Eye (tissue), 1 donor: ENCODE measurements around the gene XPO1.
"Not testable (repeated sequence)": the region's sequence is repeated elsewhere in the genome, so short reads cannot be mapped to it uniquely, and the experiment has no call there.

Experiments used
- DNase-seq: peaks from one replicate; pipeline ENCODE4 v3.0.0-alpha.2; 2015

Gene XPO1

GRCh38 chr2:61535449-61535848, 2.7 kb downstream of the XPO1 start:
- DNase-seq, result no peak

DNA sequence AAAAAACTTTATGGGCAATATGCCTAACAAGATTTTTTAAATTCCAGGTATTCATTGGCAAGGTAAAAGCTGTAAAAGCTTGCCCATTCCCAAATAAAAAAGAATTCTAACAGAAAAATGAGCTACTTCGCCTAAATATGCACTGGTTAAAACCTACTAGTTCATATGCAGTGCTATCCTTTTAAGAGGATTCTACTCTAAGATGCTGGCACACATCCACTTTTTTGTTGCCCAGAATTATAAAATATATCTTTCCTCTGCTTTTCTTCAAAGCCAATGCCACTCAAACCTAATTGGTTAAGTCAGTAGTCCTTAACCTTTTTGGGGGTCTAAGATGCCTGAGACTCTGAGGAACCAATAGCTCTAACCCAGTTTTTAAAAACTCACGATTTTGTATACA, 3.2 kb downstream of the XPO1 start:
- DNase-seq, result no peak

DNA sequence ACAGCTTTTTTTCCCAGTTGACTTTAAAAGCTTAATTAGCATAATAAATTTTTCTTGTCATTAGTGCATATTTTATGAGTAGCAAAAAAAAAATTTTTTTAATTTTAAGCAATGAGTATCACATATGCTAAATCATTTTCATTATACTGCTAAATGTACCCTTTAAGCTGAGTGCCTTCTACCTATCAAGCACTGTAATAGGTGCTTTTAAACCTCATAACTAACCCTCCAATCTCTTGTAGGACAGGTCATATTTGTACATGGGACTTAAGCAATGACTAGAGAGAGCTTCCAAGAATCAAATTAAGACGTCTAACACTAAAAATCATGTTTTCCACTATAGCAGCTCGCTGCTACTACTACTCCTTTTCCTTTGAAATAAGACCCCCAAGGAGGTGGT, 7.4 kb downstream of the XPO1 start:
- no peak for DNase-seq

DNA sequence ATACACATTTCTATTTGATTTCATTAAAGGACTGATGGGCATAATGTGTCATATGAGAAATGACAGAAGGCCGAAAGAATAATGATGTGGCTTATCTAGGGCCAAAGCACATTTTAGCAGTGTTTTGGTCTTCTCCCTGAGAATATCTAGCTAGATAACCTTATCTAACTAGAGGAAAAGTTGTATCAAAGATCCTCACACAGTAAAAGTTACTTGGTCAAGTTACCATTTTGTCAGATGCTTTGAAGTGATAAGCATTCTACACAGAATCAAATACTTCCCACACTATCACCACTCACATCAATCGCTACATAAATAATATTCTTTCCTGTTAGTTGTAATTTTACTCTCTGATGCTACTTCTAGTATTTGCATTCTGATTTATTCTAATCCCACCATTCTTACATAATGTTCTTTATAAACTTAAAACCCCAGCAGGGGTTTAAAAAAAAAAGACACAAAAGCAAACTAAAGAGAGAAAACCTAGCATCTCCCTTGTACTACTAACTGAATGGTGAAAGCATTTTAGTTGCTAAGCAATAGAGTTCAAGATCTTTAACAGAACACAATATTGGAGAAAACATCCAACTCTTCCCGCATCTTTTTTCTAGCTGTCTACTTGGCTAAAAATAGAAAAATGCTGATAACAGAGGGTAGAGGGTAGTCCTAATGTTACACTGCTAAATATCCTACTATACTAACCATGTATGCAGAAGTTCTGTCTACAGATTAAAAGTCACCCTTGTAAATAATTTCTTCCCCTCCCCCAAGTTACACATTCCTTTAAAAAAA, 8.0 kb downstream of the XPO1 start:
- DNase-seq, result no peak

DNA sequence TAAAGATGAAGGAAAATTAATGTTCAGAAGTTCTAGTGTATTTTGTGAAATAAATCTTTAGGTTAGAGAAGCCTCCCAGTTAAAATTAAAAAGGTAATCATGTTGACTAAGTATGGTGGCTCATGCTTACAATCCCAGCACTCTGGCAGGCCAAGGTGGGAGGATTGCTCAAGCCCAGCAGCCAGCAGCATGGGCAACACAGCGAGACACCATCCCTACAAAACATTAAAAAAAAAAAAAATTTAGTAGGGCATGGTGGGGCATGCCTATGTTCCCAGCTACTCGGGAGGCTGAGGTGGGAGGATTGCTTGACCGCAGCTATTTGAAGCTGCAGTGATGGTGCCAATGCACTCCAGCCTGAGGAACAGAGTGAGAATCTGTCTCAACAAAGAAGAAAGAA, 17.9 kb downstream of the XPO1 start:
- DNase-seq, result no peak

DNA sequence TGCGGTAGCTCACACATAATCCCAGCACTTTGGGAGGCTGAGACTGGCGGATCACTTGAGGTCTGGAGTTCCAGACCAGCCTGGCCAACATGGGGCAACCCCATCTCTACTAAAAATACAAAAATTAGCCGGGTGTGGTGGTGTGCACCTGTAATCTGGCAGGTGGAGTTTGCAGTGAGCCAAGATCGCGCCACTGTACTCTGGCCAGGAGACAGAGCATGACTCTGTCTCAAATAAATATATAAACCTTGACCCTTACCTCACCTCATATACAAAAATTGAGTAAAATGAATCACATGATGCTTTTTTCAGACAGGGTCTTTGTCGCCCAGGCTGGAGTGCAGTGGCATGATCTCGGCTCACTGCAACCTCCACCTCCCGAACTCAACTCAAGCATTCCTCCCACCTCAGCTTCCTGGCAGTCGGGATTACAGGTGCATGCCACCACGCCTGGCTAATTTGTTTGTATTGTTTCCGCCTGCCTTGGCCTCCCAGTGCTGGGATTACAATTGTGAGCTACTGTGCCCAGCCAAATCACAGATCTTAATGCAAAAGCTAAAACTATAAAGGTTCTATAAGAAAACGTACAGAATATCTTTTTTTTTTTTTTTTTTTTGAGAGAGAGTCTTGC, 25.3 kb downstream of the XPO1 start:
- DNase-seq, result no peak

DNA sequence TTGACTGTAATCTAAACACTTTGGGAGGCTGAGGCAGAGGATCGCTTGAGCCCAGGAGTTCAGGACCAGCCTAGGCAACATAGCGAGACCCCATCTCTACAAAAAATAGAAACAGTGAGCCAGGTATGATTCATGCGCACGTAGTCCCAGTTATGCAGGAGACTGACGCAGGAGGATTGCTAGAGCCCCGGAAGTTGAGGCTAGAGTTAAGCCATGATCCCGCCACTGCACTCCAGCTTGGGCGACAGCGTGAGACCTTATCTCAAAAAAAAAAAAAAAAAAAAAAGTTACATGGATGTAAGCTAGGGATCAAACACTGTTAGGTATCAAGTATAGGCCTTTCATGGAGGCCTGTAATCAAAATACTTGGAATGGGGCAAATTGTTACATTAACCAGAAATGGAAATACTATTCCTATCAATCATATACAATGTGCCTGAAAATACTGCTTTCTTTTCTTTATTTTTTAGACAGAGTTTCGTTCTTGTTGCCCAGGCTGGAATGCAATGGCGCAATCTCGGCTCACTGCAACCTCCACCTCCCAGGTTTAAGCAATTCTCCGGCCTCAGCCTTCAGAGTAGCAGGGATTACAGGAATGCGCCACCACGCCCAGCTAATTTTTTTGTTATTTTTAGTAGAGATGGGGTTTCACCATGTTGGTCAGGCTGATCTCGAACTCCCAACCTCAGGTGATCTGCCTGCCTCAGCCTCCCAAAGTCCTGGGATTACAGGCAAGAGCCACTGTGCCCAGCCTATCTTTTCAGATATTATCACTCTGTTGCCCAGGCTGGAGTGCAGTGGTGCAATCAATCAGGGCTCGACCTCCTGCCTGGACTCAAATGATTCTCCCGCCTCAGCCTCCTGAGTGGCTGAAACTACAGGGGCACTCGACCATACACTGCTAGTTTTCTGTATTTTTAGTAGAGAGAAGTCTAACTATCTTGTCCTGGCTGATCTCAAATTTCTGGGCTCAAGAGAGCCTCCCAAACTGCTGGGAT, 27.2 kb downstream of the XPO1 start:
- DNase-seq, result no peak

- DNase-seq, result no peak
Observed at GRCh38 chr2:61504949-61505348, 33.2 kb downstream of the XPO1 start.

GRCh38 chr2:61499060-61499459, 39.1 kb downstream of the XPO1 start:
- no peak for DNase-seq

GRCh38 chr2:61493523-61493942, 44.6 kb downstream of the XPO1 start:
- no peak for DNase-seq

DNA sequence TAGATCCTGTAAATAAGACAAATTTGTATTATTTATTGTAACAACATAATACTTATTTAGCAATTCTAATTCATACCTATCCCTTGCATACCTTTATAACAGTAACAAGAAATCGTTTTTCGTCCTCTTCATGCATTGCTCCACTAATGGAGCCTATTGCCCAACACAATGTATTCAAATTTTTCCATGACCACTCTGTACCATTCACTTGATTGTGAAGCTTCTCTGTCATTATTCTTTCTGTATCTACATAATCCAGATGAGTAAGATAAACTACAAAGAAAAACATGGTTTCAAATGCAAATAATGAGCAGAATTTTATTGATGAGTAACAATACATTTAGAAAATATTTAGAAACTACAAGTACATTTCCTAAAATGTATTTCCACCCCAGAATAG, 45.7 kb downstream of the XPO1 start:
- no peak for DNase-seq

GRCh38 chr2:61485281-61485680, 52.9 kb downstream of the XPO1 start:
- DNase-seq, result no peak

- DNase-seq, result no peak
Observed at GRCh38 chr2:61478086-61478485, 60.1 kb downstream of the XPO1 start.

- not testable (repeated sequence) for DNase-seq
Observed at GRCh38 chr2:61476929-61477589, 61.1 kb downstream of the XPO1 start.

GRCh38 chr2:61471905-61472805, 66.0 kb downstream of the XPO1 start:
- no peak for DNase-seq

DNA sequence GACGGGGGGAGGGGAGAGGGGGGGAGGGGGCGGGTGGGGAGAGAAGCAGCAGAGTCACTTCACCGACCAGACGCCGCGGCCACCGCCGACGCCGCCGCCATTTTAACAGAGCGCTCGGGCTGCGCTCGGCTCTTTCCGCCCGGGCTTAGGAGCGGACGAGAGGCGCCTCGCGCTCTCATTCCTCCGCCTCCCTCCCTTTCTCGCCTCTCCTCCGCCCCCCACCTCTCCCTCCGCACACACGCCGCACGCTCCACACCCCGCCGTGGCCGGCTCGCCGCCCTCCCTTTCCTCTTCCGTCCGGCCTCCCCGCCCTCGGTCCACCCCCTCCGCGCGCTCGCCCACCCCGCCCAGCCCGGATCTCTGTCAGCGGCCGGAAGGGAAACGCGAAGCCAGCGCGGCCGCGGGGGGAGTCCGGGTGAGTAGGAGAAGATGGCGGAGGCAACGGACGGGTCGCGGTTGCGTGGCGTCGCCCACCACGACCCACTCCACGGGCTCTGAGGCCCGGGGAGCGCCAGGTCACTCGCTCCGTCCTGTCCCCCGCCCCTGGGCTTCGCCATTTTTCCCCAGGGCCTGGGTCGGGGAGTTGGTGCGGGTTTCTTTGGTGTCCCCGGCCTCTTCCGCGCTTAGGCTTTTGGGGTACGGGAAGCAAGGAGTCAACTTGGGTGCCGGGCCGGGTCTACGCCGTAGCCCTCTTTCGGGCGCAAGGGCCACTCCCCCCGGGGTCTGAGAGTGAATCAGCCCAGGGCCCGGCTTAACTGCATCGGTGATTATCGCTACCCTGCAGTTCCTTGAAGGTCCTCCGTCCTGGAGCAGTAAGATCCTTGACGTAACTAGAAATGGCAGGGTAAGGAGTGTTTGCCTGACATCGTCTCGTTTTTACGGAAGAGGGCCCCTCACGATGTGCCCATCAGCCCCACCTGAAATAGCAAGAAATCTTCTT, 66.9 kb downstream of the XPO1 start, which contains the start of gene USP34:
Gene USP34, minus strand, starts transcription at position 123 of the 940 bp plus-strand sequence. CDS start 395 bp downstream, outside the sequence.
- peak; percentile 97 for DNase-seq

- peak; percentile 90 for DNase-seq
Observed at GRCh38 chr2:61470122-61470951, 67.8 kb downstream of the XPO1 start.

GRCh38 chr2:61469424-61470121, 68.6 kb downstream of the XPO1 start:
- DNase-seq, result no peak

DNA sequence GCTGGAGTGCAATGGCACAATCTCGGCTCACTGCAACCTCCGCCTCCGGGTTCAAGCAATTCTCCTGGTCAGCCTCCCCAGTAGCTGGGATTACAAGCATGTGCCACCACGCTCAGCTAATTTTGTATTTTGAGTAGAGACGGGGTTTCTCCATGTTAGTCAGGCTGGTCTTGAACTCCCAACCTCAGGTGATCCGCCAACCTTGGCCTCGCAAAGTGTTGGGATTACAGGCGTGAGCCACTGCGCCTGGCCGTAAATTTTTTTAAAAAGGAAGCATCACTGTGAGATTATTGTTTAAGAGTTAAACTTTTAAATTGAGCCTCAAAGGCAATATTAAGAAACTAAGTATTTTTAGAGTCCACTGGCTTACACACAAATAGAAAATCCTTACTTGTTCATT, 69.9 kb downstream of the XPO1 start:
- not testable (repeated sequence) for DNase-seq
